SKM-1 treated with dmso at 0.1 percent for 144 hours (cell line): ENCODE measurements around the gene BHMT2.

Experiments used
- DNase-seq: peaks from one replicate; lab custom pipeline; 2025; ENCODE audit not compliant: unreplicated experiment; lab: John Stamatoyannopoulos, UW

Gene BHMT2

GRCh38 chr5:79119486-79119885, 49.9 kb downstream of the BHMT2 start:
- no peak for DNase-seq

- DNase-seq = no peak
These were observed 50.7 kb downstream of the BHMT2 start for GRCh38 chr5:79120221-79120620.

GRCh38 chr5:79122973-79123372, 53.4 kb downstream of the BHMT2 start:
- peak; percentile 92 for DNase-seq

- no peak for DNase-seq
These were observed 55.0 kb downstream of the BHMT2 start for GRCh38 chr5:79124607-79125006.

- DNase-seq = no peak
These were observed 61.2 kb downstream of the BHMT2 start for GRCh38 chr5:79130781-79131180.

- peak; percentile 57 for DNase-seq
These were observed 63.6 kb downstream of the BHMT2 start for GRCh38 chr5:79133121-79133656.

GRCh38 chr5:79133657-79134451, 64.3 kb downstream of the BHMT2 start:
- peak; percentile 70 for DNase-seq

GRCh38 chr5:79135790-79136553, 66.4 kb downstream of the BHMT2 start:
- DNase-seq = no peak

- no peak for DNase-seq
These were observed 67.1 kb downstream of the BHMT2 start for GRCh38 chr5:79136618-79137017.
